ENCODE data around the gene KHSRP. TPM values are rescaled to one million over a fixed set of nuclear protein-coding genes. Genes with fewer than 3 reads are reported as not detected.

KHSRP gene
- total RNA-seq, 1 donor from 2014 or later: 125 TPM

Small RNA genes within 50 kb of the gene (small RNA-seq; reads per million reads assigned to genes)
- gene MIR6790 (ENCODE audit: low replicate concordance) (not detected), gene MIR6885 (ENCODE audit: low replicate concordance) (not detected)

Other genes starting within 250 kb of the KHSRP start
- gene MLLT1, start 144.8 kb downstream of the KHSRP start, total RNA-seq: 7.5 TPM
- not detected for gene ACER1, start 91.2 kb downstream of the KHSRP start, total RNA-seq
- gene CLPP, start 63.3 kb downstream of the KHSRP start, total RNA-seq: 34.8 TPM
- 92.1 TPM for gene ALKBH7, start 52.0 kb downstream of the KHSRP start, total RNA-seq
- 1.5 TPM for gene PSPN, start 48.9 kb downstream of the KHSRP start, total RNA-seq
- 32.1 TPM for gene GTF2F1, start 31.6 kb downstream of the KHSRP start, total RNA-seq
- 0.41 TPM for gene SLC25A41, start 9.0 kb upstream of the KHSRP start, total RNA-seq
- gene SLC25A23, start 35.0 kb upstream of the KHSRP start, total RNA-seq: 46.7 TPM
- gene CRB3, start 39.5 kb upstream of the KHSRP start, total RNA-seq: 2.7 TPM
- gene DENND1C, start 57.0 kb upstream of the KHSRP start, total RNA-seq: 0.51 TPM
- gene TUBB4A, start 77.5 kb upstream of the KHSRP start, total RNA-seq: 1.6 TPM
- 0.62 TPM for gene TNFSF9, start 106.2 kb upstream of the KHSRP start, total RNA-seq
- not detected for gene CD70, start 166.3 kb upstream of the KHSRP start, total RNA-seq
- 0.31 TPM for gene TNFSF14, start 245.3 kb upstream of the KHSRP start, total RNA-seq

All from tongue (tissue), 2 donors.